IMR-90 (cell line): ENCODE data around the gene SSR2. TPM values are rescaled to one million over a fixed set of nuclear protein-coding genes. Genes with fewer than 3 reads are reported as not detected.
A peak's percentile ranks its signal among the peaks of the same experiment; 100 is the strongest.

ENCODE experiments used
- RFX5 ChIP-seq: IDR thresholded peaks from 2 replicates; pipeline ENCODE4 v1.8.0; 2012; ENCODE audit warnings: low read depth, mild to moderate bottlenecking, low read length, moderate library complexity
- polyA plus RNA-seq, 3 experiments: library from polyadenylated mRNA; depleted of rRNA; stranded (reverse); fragments of >200 nt; gene quantifications; 2 replicates each; pipeline ENCODE4 v1.2.3, GENCODE V29; 2012; ENCODE audit warnings: low replicate concordance in 1 of 3
- total RNA-seq: library from RNA; depleted of rRNA; stranded (reverse); fragments of >200 nt; gene quantifications from 2 replicates; pipeline ENCODE4 v1.2.3, GENCODE V29; 2012
- TF ChIP-seq, protein P1 (sequence below): fragments of 150-350 bp; IDR thresholded peaks from 2 replicates; pipeline ENCODE4 v1.6.1; 2017; ENCODE audit warnings: mild to moderate bottlenecking, antibody characterized with exemption, low read length, low read depth

The SSR2 gene
- total and polyA plus RNA-seq, 2 of the 4 experiments (the other 2 are of a cell fraction) = 553 to 1,264 TPM

- TF ChIP-seq, protein P1, sequence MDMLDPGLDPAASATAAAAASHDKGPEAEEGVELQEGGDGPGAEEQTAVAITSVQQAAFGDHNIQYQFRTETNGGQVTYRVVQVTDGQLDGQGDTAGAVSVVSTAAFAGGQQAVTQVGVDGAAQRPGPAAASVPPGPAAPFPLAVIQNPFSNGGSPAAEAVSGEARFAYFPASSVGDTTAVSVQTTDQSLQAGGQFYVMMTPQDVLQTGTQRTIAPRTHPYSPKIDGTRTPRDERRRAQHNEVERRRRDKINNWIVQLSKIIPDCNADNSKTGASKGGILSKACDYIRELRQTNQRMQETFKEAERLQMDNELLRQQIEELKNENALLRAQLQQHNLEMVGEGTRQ = no peak
- 0 out of 2 replicates have a peak, but pooled peaks have one; percentile 21 for TF ChIP-seq RFX5
Measured at GRCh38 chr1:156054500-156055280, 33.9 kb upstream of the SSR2 start, which contains the start of gene LAMTOR2 (continued).
